HL-60 (cell line): ENCODE measurements around the gene APOL2.

Source experiments
- DNase-seq, 2 experiments: peaks; one replicate each; pipeline ENCODE4 v3.0.0-alpha.2; 2010 to 2020; ENCODE audit warnings: low read depth in 1 of 2, low spot score in 1 of 2
- H3K27ac ChIP-seq: fragments of 250-450 bp; sonication (Bioruptor Pico); replicated peaks from 2 replicates; pipeline ENCODE4 v1.5.1; 2020; ENCODE audit warnings: mild to moderate bottlenecking, moderate library complexity
- H3K27me3 ChIP-seq: fragments of 250-450 bp; sonication (Bioruptor Pico); 2 replicates; pipeline ENCODE4 v1.5.1; 2021; ENCODE audit warnings: mild to moderate bottlenecking, moderate library complexity; ENCODE audit not compliant: insufficient read depth, poor library complexity, severe bottlenecking
- H3K4me3 ChIP-seq: replicated peaks from 2 replicates; pipeline ENCODE4 v1.5.1; 2011; ENCODE audit warnings: mild to moderate bottlenecking, control low read depth, low read length; ENCODE audit not compliant: insufficient read depth
- GABPA ChIP-seq: IDR thresholded peaks from 2 replicates; pipeline ENCODE4 v1.6.1; 2012; ENCODE audit warnings: low read depth
- POLR2AphosphoS5 ChIP-seq: IDR thresholded peaks from 2 replicates; pipeline ENCODE4 v1.6.1; 2012; ENCODE audit warnings: low read depth
- SPI1 ChIP-seq: IDR thresholded peaks from 2 replicates; pipeline ENCODE4 v1.6.1; 2012; ENCODE audit warnings: low read depth, mild to moderate bottlenecking, borderline replicate concordance
- TF ChIP-seq, protein P1 (sequence below): IDR thresholded peaks from 2 replicates; pipeline ENCODE4 v1.6.1; 2012; ENCODE audit warnings: low read depth; ENCODE audit not compliant: insufficient replicate concordance
- TF ChIP-seq, protein P2 (sequence below): IDR thresholded peaks from one replicate; pipeline ENCODE4 v1.5.1; 2011; ENCODE audit warnings: low read length, control low read depth, inconsistent platforms; ENCODE audit not compliant: insufficient read depth

APOL2 gene

DNA sequence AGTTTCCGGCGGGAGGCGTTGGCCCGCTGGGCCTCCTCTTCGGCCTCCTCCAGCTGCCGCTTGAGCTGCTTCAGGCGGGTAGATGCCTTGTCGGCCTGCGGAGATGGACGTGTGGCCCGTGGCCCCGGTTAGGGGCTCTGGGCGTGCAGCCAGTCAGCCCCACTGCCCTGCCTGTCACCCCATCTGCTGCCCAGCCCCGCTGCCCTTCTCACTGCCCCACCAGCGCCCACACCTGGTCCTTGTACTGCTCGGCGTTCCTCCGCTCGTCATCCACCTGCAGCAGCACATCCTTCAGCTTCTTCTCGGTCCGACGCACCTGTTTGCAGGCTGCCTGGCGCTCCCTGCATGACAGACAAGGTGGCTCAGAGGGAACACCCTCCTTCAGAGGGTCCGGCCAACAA, 44.8 kb upstream of the APOL2 start:
- Histone ChIP-seq H3K4me3 (no peak overlapping the region), H3K27ac (no peak overlapping the region), H3K27me3 (no peaks in the 10 kb centered on the region)
- no peak for DNase-seq
- TF ChIP-seq, protein P1, sequence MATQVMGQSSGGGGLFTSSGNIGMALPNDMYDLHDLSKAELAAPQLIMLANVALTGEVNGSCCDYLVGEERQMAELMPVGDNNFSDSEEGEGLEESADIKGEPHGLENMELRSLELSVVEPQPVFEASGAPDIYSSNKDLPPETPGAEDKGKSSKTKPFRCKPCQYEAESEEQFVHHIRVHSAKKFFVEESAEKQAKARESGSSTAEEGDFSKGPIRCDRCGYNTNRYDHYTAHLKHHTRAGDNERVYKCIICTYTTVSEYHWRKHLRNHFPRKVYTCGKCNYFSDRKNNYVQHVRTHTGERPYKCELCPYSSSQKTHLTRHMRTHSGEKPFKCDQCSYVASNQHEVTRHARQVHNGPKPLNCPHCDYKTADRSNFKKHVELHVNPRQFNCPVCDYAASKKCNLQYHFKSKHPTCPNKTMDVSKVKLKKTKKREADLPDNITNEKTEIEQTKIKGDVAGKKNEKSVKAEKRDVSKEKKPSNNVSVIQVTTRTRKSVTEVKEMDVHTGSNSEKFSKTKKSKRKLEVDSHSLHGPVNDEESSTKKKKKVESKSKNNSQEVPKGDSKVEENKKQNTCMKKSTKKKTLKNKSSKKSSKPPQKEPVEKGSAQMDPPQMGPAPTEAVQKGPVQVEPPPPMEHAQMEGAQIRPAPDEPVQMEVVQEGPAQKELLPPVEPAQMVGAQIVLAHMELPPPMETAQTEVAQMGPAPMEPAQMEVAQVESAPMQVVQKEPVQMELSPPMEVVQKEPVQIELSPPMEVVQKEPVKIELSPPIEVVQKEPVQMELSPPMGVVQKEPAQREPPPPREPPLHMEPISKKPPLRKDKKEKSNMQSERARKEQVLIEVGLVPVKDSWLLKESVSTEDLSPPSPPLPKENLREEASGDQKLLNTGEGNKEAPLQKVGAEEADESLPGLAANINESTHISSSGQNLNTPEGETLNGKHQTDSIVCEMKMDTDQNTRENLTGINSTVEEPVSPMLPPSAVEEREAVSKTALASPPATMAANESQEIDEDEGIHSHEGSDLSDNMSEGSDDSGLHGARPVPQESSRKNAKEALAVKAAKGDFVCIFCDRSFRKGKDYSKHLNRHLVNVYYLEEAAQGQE, result no peak
- no peak for TF ChIP-seq GABPA
- TF ChIP-seq POLR2AphosphoS5, result no peak
- TF ChIP-seq, protein P2, sequence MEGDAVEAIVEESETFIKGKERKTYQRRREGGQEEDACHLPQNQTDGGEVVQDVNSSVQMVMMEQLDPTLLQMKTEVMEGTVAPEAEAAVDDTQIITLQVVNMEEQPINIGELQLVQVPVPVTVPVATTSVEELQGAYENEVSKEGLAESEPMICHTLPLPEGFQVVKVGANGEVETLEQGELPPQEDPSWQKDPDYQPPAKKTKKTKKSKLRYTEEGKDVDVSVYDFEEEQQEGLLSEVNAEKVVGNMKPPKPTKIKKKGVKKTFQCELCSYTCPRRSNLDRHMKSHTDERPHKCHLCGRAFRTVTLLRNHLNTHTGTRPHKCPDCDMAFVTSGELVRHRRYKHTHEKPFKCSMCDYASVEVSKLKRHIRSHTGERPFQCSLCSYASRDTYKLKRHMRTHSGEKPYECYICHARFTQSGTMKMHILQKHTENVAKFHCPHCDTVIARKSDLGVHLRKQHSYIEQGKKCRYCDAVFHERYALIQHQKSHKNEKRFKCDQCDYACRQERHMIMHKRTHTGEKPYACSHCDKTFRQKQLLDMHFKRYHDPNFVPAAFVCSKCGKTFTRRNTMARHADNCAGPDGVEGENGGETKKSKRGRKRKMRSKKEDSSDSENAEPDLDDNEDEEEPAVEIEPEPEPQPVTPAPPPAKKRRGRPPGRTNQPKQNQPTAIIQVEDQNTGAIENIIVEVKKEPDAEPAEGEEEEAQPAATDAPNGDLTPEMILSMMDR, result no peak
- TF ChIP-seq SPI1, result no peak

DNA sequence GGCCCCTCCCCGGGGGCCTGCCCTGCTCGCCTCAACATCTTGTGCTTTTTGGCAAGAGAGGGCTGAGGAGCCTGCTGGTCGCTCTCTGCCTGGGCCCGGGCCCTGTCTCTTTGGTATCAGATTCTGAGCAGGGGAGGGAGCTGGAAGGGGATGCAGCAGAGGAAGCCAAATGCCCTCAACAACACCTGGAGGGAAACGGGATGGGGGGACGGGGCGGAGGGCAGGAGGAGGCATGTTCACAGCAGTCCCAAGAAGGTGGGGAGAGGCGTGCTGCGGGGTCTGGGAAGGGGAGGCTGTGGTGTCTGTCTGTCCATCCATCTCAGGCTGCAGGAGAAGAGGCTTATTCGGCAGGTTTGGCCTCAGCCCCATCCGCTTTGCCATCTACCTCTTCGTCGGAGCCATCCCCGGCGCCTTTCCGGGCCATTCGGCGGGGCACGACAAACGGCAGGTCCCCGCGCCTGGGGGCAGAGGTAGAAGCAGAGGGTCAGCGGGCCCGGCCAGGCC, 43.1 kb upstream of the APOL2 start:
- no peak overlapping the region for H3K4me3 ChIP-seq
- no peak overlapping the region for H3K27ac ChIP-seq
- no peak for DNase-seq
- TF ChIP-seq, protein P1, result no peak
- TF ChIP-seq SPI1 (no peak), GABPA (no peak)
- TF ChIP-seq, protein P2, result no peak
- no peaks in the 10 kb centered on the region for H3K27me3 ChIP-seq

- DNase-seq, result no peak
- no peak overlapping the region for H3K4me3 ChIP-seq
- TF ChIP-seq SPI1 (no peak), GABPA (no peak), POLR2AphosphoS5 (no peak)
- TF ChIP-seq, protein P2, result no peak
- TF ChIP-seq, protein P1, result no peak
Observed at GRCh38 chr22:36281781-36282327, 42.5 kb upstream of the APOL2 start.

More at GRCh38 chr22:36281781-36282327, 42.5 kb upstream of the APOL2 start:
- Histone ChIP-seq H3K27ac (no peak overlapping the region), H3K27me3 (no peaks in the 10 kb centered on the region)
